ENCODE measurements around the gene NHERF2. TPM values are rescaled to one million over a fixed set of nuclear protein-coding genes. Genes with fewer than 3 reads are reported as not detected.
A peak's percentile ranks its signal among the peaks of the same experiment; 100 is the strongest.

The NHERF2 gene
- total RNA-seq, 2 experiments from 2014 or later, result 1.9 to 2.7 TPM

GRCh38 chr16:2001035-2001434 is 25.7 kb upstream of the NHERF2 start:
- DNase-seq (no peak), ATAC-seq (no peak)
- Mint-ChIP-seq H3K4me3 (no peak overlapping the region), H3K4me1 (peaks cover 20% of the 10 kb centered on the region), H3K36me3 (ENCODE audit: low read depth) (peaks cover 25% of the 10 kb centered on the region), H3K9me3 (ENCODE audit: low read depth) (no peaks in the 10 kb centered on the region), H3K27me3 (no peaks in the 10 kb centered on the region), H3K27ac (no peak overlapping the region)
- ChIA-PET POLR2A (no interaction called here), CTCF (interaction anchor here (0.6 kb wide), 1 partner anchor 73 kb away, joined by 3 read pairs; no protein-coding TSS in a partner anchor)
- intact Hi-C loops (cut with DNase I, micrococcal nuclease), result loop anchor here in 1 of 2 experiments (10.0 kb wide), 1 partner anchor 334 kb away; no protein-coding TSS in a partner anchor

DNA sequence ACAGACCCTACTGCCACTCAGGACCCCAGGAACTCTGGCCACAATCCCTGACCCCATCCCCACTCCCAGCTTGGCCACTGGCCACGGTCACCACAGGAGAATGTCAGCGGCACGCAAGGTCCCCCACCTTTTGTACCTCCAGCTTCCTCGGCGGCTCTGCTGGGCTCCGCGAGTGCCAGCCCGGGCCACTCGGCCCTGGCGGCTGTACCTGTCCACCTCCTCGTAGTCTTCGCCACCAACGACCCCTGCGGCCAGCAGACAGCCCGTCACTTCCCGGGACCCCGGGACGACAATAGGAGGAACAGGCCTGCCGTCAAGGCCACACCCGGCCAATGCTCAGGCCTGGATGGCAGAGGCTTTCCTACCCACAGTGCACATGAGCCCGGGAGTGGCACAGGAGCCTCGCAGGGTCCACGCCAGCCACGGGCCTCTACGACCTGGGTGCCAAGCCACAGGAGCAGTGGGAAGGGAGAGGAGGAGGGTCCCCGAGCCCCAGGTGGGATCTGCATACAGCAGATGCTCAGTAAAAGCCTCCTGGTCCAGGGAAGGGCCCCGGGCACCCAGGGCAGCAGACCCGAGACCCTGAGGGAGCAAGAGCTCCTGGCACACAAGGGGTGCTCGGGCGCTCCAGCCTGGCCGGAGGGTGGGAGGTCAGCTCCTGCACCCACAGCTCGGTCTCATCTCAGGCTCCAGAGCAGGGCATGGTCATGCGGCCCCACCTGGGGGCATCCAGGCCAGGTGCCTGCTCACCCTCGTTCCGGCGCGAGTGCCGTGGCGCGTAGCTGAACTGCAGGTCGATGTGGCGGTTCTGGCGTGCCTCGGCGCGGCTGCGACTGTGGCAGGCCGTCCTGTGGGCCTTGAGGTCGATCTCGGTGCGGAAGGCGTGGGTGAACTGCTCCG is 25.0 kb upstream of the NHERF2 start:
- DNase-seq (no peak), ATAC-seq (no peak)
- no peaks in the 10 kb centered on the region for H3K9me3 Mint-ChIP-seq (ENCODE audit: low read depth)
- H3K36me3 Mint-ChIP-seq (ENCODE audit: low read depth), result peaks cover 29% of the 10 kb centered on the region
- ChIA-PET CTCF (interaction anchor here (0.6 kb wide), 1 partner anchor 73 kb away, joined by 3 read pairs; no protein-coding TSS in a partner anchor), POLR2A (interaction anchor here (0.6 kb wide), 1 partner anchor 256 kb away, joined by 3 read pairs; no protein-coding TSS in a partner anchor)
- intact Hi-C loops (cut with DNase I, micrococcal nuclease), result loop anchor here in 1 of 2 experiments (10.0 kb wide), 1 partner anchor 333 kb away; no protein-coding TSS in a partner anchor
- H3K4me1 Mint-ChIP-seq, result peaks cover 19% of the 10 kb centered on the region
- H3K27ac Mint-ChIP-seq, result no peak overlapping the region
- no peaks in the 10 kb centered on the region for H3K27me3 Mint-ChIP-seq
- H3K4me3 Mint-ChIP-seq, result no peak overlapping the region

- Mint-ChIP-seq H3K4me1 (peaks cover 26% of the 10 kb centered on the region), H3K27ac (no peak overlapping the region), H3K27me3 (no peaks in the 10 kb centered on the region), H3K9me3 (ENCODE audit: low read depth) (no peaks in the 10 kb centered on the region), H3K36me3 (ENCODE audit: low read depth) (peaks cover 28% of the 10 kb centered on the region), H3K4me3 (no peak overlapping the region)
- ChIA-PET CTCF (interaction anchor here (0.6 to 4.1 kb wide), 5 partner anchors 9 to 153 kb away, joined by 3 to 30 read pairs (median 3); partner anchors contain the start of gene TRAF7), POLR2A (interaction anchor here (0.6 to 1.1 kb wide), 2 partner anchors 15 to 255 kb away, joined by 3 to 4 read pairs; no protein-coding TSS in a partner anchor)
- ATAC-seq, result no peak
- DNase-seq, result no peak
- intact Hi-C loops (cut with DNase I, micrococcal nuclease), result loop anchor here in 1 of 2 experiments (10.0 kb wide), 1 partner anchor 332 kb away; no protein-coding TSS in a partner anchor
These were observed 24.1 kb upstream of the NHERF2 start for GRCh38 chr16:2002406-2003230.

DNA sequence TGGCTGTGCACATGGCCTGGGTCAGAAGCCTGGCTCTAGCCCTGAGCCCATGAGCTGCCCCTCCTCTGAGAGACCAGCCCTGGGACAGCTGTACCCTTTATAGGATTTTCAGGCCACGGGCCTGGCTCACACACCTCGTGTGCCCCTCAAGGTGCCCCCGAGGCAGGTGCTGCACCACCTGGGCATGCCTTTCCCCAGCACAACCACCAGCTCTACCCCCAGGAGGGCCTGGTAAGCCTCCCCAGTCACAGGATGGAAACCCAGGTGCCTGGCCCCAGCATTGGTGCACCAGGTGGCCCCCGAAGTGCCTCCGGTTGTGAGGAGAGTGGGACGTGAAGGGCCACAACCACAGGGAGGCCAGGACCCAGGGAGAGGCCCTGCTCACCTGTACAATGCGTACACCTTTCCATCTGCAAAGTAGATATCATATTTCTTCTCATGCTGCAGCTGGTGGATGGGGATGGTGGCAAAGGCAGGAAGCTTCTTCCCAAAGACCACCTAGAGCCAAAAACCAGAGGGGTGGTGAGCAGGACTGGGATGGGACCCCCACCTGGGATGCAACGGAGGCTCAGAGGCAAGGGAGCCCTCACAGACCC is 23.4 kb upstream of the NHERF2 start:
- DNase-seq (no peak), ATAC-seq (no peak)
- intact Hi-C loops (cut with DNase I, micrococcal nuclease), result loop anchor here in 1 of 2 experiments (10.0 kb wide), 1 partner anchor 331 kb away; no protein-coding TSS in a partner anchor
- Mint-ChIP-seq H3K27ac (no peak overlapping the region), H3K36me3 (ENCODE audit: low read depth) (peaks cover 29% of the 10 kb centered on the region), H3K27me3 (no peaks in the 10 kb centered on the region), H3K9me3 (ENCODE audit: low read depth) (no peaks in the 10 kb centered on the region), H3K4me1 (peaks cover 33% of the 10 kb centered on the region), H3K4me3 (no peak overlapping the region)
- ChIA-PET POLR2A (interaction anchor here (0.9 to 1.1 kb wide), 4 partner anchors 9 to 152 kb away, joined by 3 to 4 read pairs (median 3); partner anchors contain the start of gene TRAF7), CTCF (interaction anchor here (0.6 to 4.1 kb wide), 9 partner anchors 8 to 474 kb away, joined by 3 to 30 read pairs (median 3); partner anchors contain the start of gene TRAF7)

GRCh38 chr16:2003827-2004641 is 22.7 kb upstream of the NHERF2 start:
- no peaks in the 10 kb centered on the region for H3K27me3 Mint-ChIP-seq
- no peaks in the 10 kb centered on the region for H3K9me3 Mint-ChIP-seq (ENCODE audit: low read depth)
- intact Hi-C loops (cut with DNase I, micrococcal nuclease), result loop anchor here in 1 of 2 experiments (1.0 to 10.0 kb wide), 2 partner anchors 136 to 331 kb away; no protein-coding TSS in a partner anchor
- no peak overlapping the region for H3K27ac Mint-ChIP-seq
- POLR2A ChIA-PET, result interaction anchor here (0.9 to 1.1 kb wide), 4 partner anchors 10 to 151 kb away, joined by 3 to 4 read pairs (median 3); partner anchors contain the start of gene TRAF7
- DNase-seq (peak; percentile 95), ATAC-seq (peak; percentile 93)
- CTCF ChIA-PET, result interaction anchor here (0.6 to 4.1 kb wide), 23 partner anchors 8 to 475 kb away, joined by 3 to 30 read pairs (median 3); partner anchors contain the start of genes GFER, RNF151, RPS2 and TRAF7
- no peak overlapping the region for H3K4me3 Mint-ChIP-seq
- H3K36me3 Mint-ChIP-seq (ENCODE audit: low read depth), result peaks cover 35% of the 10 kb centered on the region
- H3K4me1 Mint-ChIP-seq, result peaks cover 38% of the 10 kb centered on the region

- Mint-ChIP-seq H3K27ac (no peak overlapping the region), H3K4me3 (no peak overlapping the region), H3K27me3 (no peaks in the 10 kb centered on the region), H3K36me3 (ENCODE audit: low read depth) (peaks cover 35% of the 10 kb centered on the region), H3K4me1 (peaks cover 38% of the 10 kb centered on the region), H3K9me3 (ENCODE audit: low read depth) (no peaks in the 10 kb centered on the region)
- POLR2A ChIA-PET, result no interaction called here
- intact Hi-C loops (cut with DNase I, micrococcal nuclease), result loop anchor here (1.0 to 10.0 kb wide), 5 partner anchors 43 to 330 kb away; partner anchors contain the start of genes MLST8 (in 1 of the 2) and RPS2 (in 1 of the 2)
- CTCF ChIA-PET, result interaction anchor here (0.8 to 4.1 kb wide), 10 partner anchors 9 to 143 kb away, joined by 3 to 30 read pairs (median 4); partner anchors contain the start of genes GFER and RPS2
- ATAC-seq (no peak), DNase-seq (no peak)
These were observed 21.7 kb upstream of the NHERF2 start for GRCh38 chr16:2004795-2005517.

DNA sequence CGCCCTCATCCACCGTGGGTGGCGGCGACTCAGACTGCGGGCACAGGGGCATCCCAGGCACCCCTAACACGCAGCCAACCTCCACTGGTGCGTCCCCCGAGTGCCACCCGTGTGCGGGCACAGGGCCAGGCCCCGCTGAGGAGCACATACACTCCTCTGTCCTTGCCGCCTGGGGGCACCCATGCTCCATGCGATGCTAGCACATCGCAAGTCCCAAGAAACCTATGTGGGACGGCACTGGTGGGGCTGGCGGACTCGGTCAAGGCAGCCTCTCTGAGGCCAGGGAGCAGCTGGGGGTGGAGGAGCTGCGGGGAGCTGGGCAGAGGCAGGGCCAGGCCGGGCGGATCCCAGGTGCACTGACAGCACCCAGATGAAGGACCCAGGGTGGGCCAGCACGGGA is 21.1 kb upstream of the NHERF2 start:
- Mint-ChIP-seq H3K9me3 (ENCODE audit: low read depth) (no peaks in the 10 kb centered on the region), H3K27ac (no peak overlapping the region), H3K36me3 (ENCODE audit: low read depth) (peaks cover 39% of the 10 kb centered on the region), H3K27me3 (no peaks in the 10 kb centered on the region), H3K4me1 (peaks cover 41% of the 10 kb centered on the region), H3K4me3 (no peak overlapping the region)
- no peak for DNase-seq
- intact Hi-C loops (cut with DNase I, micrococcal nuclease), result loop anchor here (5.0 to 10.0 kb wide), 4 partner anchors 43 to 329 kb away; partner anchors contain the start of genes MLST8 (in 1 of the 2) and RPS2 (in 1 of the 2)
- ChIA-PET CTCF (interaction anchor here (4.1 kb wide), 1 partner anchor 135 kb away, joined by 30 read pairs; no protein-coding TSS in a partner anchor), POLR2A (no interaction called here)
- no peak for ATAC-seq

- ChIA-PET CTCF (interaction anchor here (4.1 kb wide), 1 partner anchor 134 kb away, joined by 30 read pairs; no protein-coding TSS in a partner anchor), POLR2A (no interaction called here)
- Mint-ChIP-seq H3K36me3 (ENCODE audit: low read depth) (peaks cover 35% of the 10 kb centered on the region), H3K27ac (no peak overlapping the region), H3K4me3 (peak overlapping the region; percentile 82), H3K27me3 (no peaks in the 10 kb centered on the region), H3K4me1 (peaks cover 41% of the 10 kb centered on the region), H3K9me3 (ENCODE audit: low read depth) (no peaks in the 10 kb centered on the region)
- DNase-seq (no peak), ATAC-seq (no peak)
- intact Hi-C loops (cut with DNase I, micrococcal nuclease), result loop anchor here (5.0 to 10.0 kb wide), 4 partner anchors 44 to 328 kb away; partner anchors contain the start of genes MLST8 (in 1 of the 2) and RPS2 (in 1 of the 2)
These were observed 20.4 kb upstream of the NHERF2 start for GRCh38 chr16:2006317-2006716.

Data from activated CD4-positive, alpha-beta T cell treated with anti-CD3 and anti-CD28 coated beads for 36 hours (primary cell).